DLD1 (cell line): Measurements from ENCODE around the gene ANKRD11.
"Not testable (repeated sequence)": the region's sequence is repeated elsewhere in the genome, so short reads cannot be mapped to it uniquely, and the experiment has no call there.

Experiments
- in situ Hi-C: cut with HindIII; loops from 2 replicates; pipeline ENCODE4 v1.10.0; 2017; ENCODE audit warnings: low sequenced_read_pairs

The ANKRD11 gene

GRCh38 chr16:89433363-89433984, 56.9 kb downstream of the ANKRD11 start:
- in situ Hi-C loops = not testable (repeated sequence)

DNA sequence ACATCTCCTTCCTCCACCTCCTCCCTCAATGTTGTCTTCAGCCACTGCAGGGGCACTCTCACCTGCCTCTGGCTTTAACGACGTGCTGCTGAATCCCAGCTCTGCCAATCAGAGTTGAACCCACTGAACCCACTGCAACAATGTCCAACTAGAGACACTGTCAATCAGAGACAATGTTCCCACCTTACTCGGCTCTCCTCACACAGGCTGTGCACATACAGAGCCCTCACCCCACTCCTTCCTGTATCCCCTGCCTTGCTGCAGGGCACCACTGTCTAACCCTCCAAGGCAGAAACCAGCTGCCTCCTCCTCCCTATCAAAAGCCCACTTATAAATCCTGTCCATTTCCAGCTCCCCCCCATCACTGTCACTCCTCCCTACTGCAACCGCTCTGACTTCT, 58.7 kb downstream of the ANKRD11 start:
- in situ Hi-C loops = no loop called here

DNA sequence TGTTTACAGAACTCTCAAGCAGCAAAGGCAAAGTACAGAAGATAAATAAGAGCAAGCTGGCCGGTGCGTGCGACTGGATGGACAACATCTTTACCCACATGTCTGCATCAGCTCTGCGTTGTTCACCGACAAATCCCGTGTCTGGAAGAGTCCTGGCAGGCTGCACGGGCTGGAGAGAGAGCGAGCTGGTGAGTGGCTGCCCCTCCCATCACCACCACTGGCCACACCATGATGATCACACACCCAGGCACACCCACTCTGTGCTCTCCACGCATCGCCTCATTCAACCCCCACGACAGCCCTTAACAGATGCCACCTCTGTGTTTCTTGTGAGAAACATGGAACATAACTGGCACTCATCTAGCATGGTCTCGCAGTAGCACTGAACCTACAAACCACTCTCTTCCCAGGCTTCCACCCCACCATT, 59.2 kb downstream of the ANKRD11 start:
- in situ Hi-C loops = no loop called here

- in situ Hi-C loops = no loop called here
Observed at GRCh38 chr16:89430436-89431157, 59.8 kb downstream of the ANKRD11 start.

DNA sequence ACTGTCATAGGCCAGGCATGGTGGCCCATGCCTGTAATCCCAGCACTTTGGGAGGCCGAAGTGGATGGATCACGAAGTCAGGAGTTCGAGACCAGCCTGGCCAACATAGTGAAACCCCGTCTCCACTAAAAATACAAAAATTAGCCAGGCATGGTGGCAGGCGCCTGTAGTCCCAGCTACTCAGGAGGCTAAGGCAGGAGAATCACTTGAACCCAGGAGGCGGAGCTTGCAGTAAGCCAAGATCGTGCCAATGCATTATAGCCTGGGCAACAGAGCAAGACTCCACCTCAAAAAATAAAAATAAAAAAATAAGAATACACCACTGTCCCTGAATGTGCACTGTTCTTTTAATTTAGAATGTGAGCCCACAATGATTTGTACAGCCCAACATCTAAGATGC, 61.8 kb downstream of the ANKRD11 start:
- in situ Hi-C loops = not testable (repeated sequence)

GRCh38 chr16:89426736-89427530, 63.4 kb downstream of the ANKRD11 start:
- in situ Hi-C loops = no loop called here

GRCh38 chr16:89425523-89425922, 64.8 kb downstream of the ANKRD11 start:
- in situ Hi-C loops = no loop called here

DNA sequence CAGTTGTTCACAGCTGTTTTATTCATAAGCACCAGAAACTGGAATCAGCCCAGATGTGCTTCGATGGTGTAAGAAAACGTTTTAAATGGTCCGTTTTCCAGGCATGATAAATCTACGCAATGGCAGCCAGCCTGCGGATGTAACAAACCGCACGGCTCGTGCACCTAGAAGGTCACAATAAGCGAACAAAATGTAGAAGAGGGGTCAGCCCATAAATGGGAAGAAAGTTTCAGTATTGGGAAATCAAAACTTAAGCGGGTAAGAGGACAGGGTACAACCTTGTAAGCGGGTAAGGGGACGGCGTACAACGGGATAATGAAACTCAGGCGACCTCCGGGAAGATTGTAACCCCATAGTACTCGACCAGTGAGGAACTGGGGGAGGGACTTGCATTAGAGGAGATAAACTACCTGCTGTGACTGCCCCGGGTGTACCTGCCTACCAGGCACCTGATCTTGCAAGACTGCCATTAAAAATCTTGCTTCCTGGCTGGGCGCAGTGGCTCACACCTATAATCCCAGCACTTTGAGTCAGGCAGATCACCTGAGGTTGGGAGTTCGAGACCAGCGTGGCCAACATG, 66.6 kb downstream of the ANKRD11 start:
- in situ Hi-C loops = no loop called here

- in situ Hi-C loops = no loop called here
Observed at GRCh38 chr16:89422905-89423630, 67.3 kb downstream of the ANKRD11 start.

DNA sequence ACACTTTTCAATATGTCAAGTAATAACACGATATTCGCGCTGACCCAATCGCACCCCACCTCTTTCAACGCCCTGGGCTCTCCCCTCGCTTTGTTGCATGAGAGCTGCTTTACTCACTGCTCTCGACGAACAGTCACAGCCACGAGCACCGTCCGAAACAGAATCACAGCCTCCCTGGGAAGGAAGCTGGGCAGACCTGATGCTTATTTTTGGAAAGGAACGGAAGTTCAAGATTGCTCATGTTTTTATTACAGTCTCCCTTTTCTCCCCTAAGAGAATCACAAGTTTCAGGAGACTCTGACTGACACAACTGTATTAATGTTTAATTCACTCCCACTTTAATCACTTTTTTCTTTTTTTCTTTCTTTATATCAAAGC, 67.8 kb downstream of the ANKRD11 start:
- in situ Hi-C loops = no loop called here

GRCh38 chr16:89421300-89421699, 69.1 kb downstream of the ANKRD11 start:
- in situ Hi-C loops = not testable (repeated sequence)

DNA sequence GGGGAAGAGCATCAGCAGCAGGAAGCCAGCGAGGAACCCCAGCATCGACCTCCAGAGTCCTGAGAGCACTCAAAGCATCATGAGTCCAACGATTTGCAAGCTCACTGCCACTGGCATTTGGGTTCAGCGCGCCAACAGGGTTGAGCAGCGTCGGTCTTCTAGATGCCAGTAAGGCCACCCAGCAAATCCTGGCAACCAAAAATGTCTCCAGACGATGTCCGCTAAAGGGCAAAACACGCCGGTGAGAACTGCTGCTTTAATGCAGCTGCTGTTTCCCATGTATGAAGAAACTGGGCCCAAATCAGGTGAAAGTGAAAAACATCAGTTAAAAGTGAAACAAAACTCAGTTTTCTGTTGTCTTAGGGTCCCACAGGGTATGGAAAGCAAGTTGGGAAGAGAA, 70.2 kb downstream of the ANKRD11 start:
- in situ Hi-C loops = no loop called here

DNA sequence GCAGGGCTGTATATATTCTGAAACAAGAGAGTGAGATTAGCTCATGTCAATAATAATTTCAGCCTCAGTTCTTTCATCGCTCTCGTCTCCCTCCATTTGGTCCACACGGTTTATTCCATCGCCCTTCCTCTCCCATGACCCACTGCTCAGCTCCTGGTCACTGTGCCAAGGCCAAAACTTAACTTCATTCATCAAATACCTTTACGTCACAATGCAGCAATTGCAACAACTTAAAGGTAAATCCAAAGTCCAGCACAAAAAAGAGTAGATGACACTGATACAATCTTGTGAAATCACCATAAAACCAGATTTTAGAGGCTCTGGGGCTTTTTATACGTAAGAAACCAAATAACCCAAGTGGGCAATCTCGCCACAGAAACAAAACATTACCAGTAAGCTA, 72.0 kb downstream of the ANKRD11 start:
- in situ Hi-C loops = no loop called here

GRCh38 chr16:89417352-89417751, 73.0 kb downstream of the ANKRD11 start:
- in situ Hi-C loops = no loop called here

DNA sequence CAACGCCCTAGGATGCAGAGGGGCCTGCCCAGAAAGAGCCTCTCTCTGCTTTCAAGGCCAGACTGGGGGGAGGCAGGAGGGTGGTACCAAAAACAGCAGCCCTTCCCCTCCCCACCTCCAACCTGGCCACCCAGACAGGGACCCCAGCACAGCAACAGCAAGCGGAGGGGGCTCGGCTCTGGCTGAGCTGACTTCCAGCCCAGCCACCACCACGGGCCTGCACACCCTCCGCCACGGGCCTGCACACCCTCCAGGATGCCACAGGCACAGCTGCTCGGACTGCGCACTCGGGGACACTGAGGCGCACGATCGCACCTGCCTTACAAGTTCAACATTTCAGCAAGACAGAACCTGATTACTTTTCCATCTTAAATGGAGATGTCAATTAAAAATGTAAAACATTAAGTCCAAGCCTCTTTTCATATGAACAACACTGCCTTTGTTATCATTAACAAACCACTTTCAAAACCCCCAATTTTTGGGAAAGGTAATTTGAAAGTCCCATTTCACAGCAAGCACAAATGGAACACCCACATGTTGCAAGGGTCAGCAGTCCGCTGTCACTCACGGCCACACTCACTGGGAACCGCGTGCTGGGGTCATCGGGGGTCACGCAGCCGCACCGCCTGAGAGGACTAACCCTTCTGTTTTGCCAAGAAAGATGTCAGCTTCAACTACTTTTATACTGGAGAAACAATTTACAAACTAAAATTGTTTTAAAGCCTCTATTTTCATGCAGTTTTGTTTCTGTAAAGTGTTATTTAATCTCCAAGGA, 76.4 kb downstream of the ANKRD11 start:
- in situ Hi-C loops = no loop called here

DNA sequence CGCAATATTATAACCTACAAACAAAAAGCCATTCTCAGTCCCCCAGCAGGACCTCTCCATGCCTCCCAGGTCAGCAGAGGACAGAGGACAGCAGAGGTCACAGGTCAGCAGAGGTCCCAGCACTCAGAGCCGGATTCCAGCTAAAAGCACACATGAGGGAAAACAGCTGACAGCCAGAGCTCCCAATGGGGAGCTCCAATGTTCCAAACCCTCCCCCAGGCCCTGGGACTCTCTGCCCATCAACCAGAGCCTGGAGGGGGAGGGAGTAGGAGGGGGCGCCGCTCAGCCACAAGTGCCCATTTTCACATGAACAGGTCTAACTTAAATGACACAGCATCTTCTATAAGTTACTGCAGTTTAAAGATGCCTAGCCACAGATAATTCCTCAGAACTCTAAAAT, 77.5 kb downstream of the ANKRD11 start:
- in situ Hi-C loops = no loop called here

DNA sequence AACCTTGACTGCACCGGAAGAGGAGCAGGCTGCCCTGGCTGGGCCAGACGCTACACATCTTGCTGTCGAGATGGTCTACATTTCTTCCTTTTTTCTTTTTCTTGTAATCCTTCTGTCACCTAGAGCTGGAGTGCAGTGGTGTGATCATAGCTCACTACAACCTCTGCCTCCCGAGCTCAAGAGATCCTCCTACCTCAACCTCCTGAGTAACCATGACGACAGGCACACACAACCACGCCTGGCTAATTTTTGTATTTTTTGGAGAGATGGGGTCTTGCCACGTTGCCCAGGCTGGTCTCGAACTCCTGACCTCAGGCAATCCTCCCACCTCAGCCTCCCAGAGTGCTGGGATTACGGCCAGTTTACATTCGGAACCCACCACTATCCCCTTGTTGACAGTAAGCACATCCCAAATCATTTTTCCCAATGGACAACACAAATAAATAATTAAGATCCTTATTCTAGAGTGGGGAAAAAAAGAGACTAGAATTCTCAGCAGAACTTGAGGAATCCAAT, 79.0 kb downstream of the ANKRD11 start:
- in situ Hi-C loops = no loop called here

- in situ Hi-C loops = no loop called here
Observed at GRCh38 chr16:89410794-89411309, 79.5 kb downstream of the ANKRD11 start.

- in situ Hi-C loops = no loop called here
Observed at GRCh38 chr16:89410322-89410721, 80.0 kb downstream of the ANKRD11 start.
